ENCODE data around the gene NARF.

NARF gene

GRCh38 chr17:82434216-82434565 lies 24.4 kb upstream of the NARF start:
- DNase-seq (ENCODE audit: low spot score): no peak

DNA sequence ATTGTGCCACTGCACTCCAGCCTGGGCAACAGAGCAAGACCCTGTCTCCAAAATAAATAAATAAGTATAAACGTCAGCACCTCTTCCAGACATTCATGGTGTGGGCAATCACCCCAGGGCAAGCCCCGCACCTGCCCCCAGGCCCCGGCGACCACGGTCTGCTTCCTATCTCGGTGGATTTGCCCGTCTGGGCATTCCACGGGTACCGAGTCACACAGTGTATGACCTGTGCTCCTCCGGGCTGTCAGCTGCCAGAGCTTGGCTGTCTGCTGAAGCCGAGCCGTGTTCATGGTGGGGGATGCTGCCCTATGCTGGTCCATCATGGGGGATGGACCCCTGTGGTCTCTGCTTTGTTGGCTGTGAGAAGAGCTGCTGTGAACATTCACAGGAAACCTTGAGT lies 23.4 kb upstream of the NARF start:
- no peak for DNase-seq (ENCODE audit: low spot score)

GRCh38 chr17:82435601-82436583 lies 22.6 kb upstream of the NARF start:
- DNase-seq (ENCODE audit: low spot score): no peak

- no peak for DNase-seq (ENCODE audit: low spot score)
Measured at GRCh38 chr17:82436601-82437324, 21.8 kb upstream of the NARF start.

- DNase-seq (ENCODE audit: low spot score): no peak
Measured at GRCh38 chr17:82437325-82437668, 21.2 kb upstream of the NARF start.

DNA sequence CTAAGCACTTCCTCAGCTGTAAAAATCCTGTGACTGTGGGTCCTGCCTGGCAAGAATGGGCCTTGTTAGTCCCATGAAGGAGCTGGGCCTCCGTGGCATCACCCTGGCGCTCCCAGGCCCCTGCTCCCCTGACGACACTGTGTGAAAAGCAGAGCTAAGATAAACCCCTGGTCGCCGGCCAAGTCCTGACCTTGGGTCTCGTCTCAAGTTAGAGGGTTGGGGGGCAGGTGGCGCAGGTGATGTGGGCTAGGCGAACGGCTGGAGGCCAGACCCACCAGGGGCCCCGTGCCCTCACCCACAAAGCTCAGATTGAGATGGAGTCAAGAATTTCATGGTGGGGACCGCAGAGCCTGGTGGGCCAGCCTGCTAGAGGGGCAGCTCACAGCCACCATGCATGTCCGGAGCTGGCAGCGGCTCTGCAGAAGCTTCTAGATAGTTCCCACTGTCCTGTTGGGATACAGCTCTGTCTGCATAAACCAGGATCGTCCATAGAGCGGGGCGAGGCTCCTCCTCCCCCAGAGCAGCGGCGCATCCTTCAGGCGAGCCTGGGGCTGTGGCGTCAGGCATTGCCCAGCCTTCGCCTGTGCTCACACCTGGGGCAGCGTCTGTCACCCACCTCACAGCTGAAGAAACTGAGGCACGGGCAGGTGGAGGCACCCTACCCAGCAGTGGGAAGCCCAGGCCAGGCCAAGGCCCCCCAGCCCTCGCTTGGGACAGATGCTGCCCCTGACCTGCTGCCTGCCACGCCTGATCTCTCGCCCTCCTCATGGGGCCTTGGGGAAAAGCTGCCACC lies 19.9 kb upstream of the NARF start:
- DNase-seq (ENCODE audit: low spot score): no peak

- DNase-seq (ENCODE audit: low spot score): no peak
Measured at GRCh38 chr17:82439194-82439828, 19.2 kb upstream of the NARF start.

GRCh38 chr17:82439829-82440365 lies 18.6 kb upstream of the NARF start:
- no peak for DNase-seq (ENCODE audit: low spot score)

GRCh38 chr17:82440469-82440981 lies 18.0 kb upstream of the NARF start:
- DNase-seq (ENCODE audit: low spot score): no peak

- no peak for DNase-seq (ENCODE audit: low spot score)
Measured at GRCh38 chr17:82440991-82441627, 17.4 kb upstream of the NARF start.

- no peak for DNase-seq (ENCODE audit: low spot score)
Measured at GRCh38 chr17:82441691-82442487, 16.7 kb upstream of the NARF start.

- DNase-seq (ENCODE audit: low spot score): no peak
Measured at GRCh38 chr17:82442643-82443464, 15.7 kb upstream of the NARF start.

GRCh38 chr17:82443465-82444283 lies 14.9 kb upstream of the NARF start:
- no peak for DNase-seq (ENCODE audit: low spot score)

DNA sequence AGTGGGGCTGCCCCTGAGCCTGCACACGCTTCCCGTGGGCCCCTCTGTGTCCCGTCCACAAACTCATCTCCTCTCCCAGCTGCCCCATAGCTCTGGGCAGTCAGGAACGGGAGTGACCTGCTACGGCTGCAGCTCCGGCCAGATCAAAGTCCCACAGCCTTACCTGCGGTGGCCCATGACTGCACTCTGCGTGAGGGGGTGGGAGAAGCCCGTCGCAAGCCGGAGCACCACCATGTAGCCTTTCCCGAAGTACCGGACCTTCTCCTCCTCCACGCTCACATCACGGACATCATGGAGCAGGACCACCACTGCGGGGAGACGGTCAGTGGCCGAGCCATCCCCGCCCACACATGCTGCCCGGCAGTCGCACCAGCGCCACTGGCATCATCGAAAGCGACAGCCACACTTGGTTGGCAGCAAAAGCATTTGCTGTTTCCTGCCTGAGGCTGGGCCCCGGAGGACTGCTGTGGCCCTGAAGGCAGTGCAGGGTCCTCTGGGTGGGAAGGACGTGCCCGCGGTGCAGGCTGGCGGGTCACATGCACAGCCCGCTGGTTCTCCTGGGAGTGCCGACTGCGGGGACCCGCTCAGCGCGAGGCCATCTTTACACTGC lies 14.2 kb upstream of the NARF start:
- DNase-seq (ENCODE audit: low spot score): no peak

DNA sequence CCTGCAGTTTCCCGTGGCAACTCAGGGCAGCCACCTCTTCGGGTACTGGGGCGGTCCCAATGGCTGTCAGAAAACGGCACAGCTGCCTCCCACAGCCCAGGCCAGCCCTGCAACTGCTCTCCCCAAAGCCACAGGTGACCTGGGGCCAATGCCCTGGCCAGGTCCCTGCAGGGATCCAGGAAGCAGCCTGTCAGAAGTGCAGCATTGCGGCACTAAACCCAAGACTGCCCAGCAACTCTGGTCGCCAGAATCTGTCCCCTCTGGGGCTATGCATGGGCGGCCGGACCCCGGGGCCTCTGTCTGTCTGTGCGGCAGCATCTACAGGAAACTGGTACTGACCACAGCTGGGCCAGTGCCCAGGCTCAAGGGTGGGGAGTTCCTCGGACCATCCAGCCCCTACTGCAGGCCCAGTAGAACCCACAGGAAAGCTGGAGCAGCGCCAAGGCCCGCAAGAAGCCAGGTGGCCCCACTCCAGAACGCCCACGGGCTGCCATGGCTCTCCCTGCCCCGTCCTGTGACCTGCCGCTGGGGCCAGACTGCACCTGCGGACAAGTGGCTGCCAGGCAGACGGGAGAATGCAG lies 13.5 kb upstream of the NARF start:
- peak; percentile 3 for DNase-seq (ENCODE audit: low spot score)

GRCh38 chr17:82445542-82445941 lies 13.0 kb upstream of the NARF start:
- peak; percentile 2 for DNase-seq (ENCODE audit: low spot score)

GRCh38 chr17:82446124-82446523 lies 12.4 kb upstream of the NARF start:
- no peak for DNase-seq (ENCODE audit: low spot score)

DNA sequence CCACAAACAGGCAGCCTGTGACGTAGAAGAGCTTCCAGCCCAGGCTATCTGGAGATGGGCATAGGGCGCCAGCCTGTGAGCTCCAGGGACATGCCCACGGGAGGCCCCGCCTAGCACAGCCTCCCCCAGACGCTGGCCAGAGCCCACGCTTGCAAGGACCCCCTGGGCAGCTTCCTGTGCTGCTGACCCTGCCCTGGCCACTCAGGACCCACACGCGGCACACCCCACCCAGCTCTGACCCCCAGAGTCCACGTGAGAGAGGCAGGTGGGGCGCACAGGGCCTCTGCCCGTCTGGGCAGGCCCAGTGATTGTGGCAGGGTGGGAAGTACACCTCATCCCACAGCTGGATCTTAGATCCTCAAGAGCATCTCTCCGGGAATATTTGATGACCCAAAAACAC lies 11.9 kb upstream of the NARF start:
- peak; percentile 2 for DNase-seq (ENCODE audit: low spot score)
